HG03097 (cell line): Measurements from ENCODE around the gene IPO11.
A peak's percentile ranks its signal among the peaks of the same experiment; 100 is the strongest.

ENCODE experiments used
- ATAC-seq: cut with Tn5 transposase; IDR thresholded peaks from one replicate; pipeline ENCODE4 v1.9.1; 2021; ENCODE audit not compliant: unreplicated experiment, low FRiP score

Gene IPO11

GRCh38 chr5:62412549-62413329, at the start of gene IPO11:
Gene IPO11 (plus strand): TSS chr5:62412763. CDS start chr5:62437280, 24,517 bp downstream.
- peak; percentile 96 for ATAC-seq

GRCh38 chr5:62369039-62369438, 43.5 kb upstream of the IPO11 start:
- ATAC-seq = no peak

DNA sequence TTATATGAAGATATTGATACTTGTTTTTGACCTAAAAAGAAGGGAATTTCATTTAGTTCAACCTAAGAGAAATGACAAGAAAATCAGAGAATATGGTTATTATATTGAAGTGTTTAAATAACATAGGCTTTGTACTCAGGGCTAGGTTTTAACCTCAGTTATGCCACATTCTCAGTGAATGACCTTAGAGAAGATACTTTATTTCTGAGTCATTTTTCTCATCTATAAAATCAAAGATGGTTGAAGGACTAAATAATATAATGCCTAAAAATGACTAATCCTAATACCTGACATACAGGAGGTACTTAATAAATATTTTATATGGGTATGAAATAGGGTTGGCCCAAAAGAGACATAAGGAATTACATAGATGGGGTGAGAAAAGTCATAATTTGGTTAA, 41.2 kb upstream of the IPO11 start:
- ATAC-seq = no peak

- no peak for ATAC-seq
Observed at GRCh38 chr5:62372600-62372999, 40.0 kb upstream of the IPO11 start.

- no peak for ATAC-seq
Observed at GRCh38 chr5:62373382-62373781, 39.2 kb upstream of the IPO11 start.

- ATAC-seq = no peak
Observed at GRCh38 chr5:62374090-62374489, 38.5 kb upstream of the IPO11 start.

DNA sequence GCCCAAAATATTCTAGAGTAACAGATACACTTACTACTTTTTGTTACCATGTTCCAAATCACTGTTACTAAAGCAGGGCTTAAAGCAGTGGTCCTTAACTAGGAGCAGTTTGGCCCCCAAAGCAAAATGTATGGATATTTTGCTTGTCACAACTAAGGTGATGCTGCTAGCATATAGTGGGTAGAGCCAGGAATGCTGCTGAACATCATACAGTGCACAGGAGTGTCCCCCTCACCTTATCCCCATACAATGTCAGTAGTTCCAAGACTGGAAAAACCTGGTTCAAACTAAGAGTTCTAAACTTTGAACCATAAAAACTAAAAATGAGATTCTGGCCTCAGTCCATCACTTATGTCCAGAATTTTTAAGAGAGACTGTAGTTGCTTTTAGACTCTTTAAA, 36.9 kb upstream of the IPO11 start:
- no peak for ATAC-seq

GRCh38 chr5:62376064-62376463, 36.5 kb upstream of the IPO11 start:
- ATAC-seq = no peak

DNA sequence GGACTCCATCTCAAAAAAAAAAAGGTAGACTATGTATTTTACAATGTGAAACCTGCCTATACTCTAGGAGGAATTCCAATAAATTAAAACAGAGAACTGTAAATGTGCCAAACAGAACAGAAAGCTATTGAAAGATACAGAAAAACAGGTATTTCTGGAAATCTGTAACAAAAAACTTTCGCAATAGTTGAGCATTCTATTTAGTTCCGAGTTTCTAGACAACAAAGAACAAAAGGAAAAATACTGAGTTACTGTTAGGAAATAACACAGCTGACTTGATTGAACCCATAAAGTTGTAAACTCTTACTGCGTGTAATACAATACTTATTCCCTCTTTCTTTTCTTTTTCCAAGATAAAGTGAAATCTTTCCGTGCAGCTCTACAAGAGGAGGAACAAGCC, 27.4 kb upstream of the IPO11 start:
- ATAC-seq = no peak

GRCh38 chr5:62385816-62386400, 26.7 kb upstream of the IPO11 start:
- no peak for ATAC-seq

DNA sequence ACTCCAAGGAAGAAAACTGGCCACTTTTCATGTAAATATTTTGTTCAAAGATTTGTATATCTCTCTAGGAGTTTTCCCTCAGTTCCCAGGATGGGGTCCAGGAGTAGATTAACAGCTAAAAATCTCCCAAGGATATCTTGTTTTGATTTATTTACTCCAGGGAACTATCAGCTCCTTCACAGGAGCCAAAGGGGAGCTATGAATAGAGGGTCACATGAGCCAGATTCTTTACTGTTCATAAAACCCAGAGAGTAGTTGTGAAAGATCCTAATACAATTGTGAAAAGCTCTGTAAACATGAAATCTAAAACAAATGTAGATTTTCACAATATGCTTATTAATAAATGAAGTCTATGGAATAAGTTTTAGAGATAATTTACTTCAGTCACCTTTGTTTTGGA, 25.7 kb upstream of the IPO11 start:
- no peak for ATAC-seq

DNA sequence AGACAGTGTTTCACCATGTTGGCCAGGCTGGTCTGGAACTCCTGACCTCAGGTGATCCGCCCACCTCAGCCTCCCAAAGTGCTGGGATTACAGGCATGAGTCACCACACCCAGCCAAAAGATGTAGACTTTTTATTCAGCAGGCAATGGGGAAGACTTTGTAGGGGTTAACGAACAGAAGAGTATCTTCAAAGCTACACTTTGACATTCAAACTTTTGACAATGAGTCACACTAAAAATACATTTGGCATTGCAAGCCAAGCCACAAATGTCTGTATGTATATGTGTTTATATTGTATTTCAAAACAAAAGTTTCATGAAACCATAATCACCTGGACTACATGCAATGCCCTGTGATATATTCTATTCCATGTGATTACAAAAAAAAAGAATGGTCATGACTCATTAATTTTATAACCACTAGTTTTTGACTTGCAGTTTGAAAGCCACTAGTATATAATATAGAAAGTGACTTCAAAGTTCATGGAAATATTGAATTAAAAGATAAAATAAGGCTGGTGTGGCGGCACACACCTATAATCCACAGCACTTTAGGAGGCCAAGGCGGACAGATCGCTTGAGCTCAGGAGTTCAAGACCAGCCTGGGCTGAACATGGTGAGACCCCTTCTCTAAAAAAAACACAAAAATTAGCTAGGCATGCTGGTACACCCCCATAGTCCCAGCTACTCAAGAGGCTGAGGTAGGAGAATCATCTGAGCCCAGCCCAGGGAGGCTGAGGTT, 17.2 kb upstream of the IPO11 start:
- no peak for ATAC-seq

GRCh38 chr5:62403411-62404250, 8.9 kb upstream of the IPO11 start, which contains the start of gene DIMT1:
Gene DIMT1 (minus strand): TSS chr5:62403905. CDS start chr5:62403772, 133 bp downstream.
- peak; percentile 98 for ATAC-seq

- no peak for ATAC-seq
Observed at GRCh38 chr5:62413711-62414110, 1.1 kb downstream of the IPO11 start.

- no peak for ATAC-seq
Observed at GRCh38 chr5:62418462-62419076, 6.0 kb downstream of the IPO11 start.

DNA sequence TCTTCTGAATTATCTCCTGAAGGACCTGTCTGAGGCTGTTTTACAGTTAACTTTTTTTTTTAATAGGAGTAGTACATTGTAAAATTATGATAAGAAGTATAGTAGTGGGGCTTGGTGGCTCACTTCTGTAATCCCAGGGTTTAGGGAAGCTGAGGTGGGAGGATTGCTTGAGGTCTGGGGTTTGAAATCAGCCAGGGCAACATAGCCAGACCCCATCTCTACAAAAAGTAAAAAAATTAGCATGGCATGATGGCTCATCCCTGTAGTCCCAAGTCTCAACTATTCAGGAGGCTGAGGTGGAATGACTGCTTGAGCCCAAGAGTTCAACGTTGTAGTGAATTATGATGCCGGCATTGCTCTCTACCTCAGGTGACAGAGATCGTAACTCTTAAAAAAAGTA, 7.0 kb downstream of the IPO11 start:
- ATAC-seq = no peak

DNA sequence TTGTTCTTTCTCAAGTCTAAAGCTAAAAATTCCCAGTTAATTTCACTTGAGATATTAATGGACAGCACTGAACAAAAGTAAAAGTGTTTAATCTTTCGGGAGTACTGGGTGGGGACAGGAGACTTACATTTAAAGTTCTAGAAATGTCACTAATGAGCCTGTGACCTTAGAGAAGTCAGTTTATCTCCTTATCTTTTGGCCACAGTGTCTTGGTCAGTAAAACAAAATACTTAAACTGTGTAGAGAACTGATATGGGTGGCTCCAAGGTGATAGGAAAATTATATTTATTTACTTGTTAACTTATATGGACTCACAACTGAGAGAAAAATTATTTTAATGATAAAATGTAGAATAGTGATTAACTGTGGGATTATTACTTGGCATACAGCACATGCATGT, 8.9 kb downstream of the IPO11 start:
- no peak for ATAC-seq

- ATAC-seq = no peak
Observed at GRCh38 chr5:62424763-62425162, 12.2 kb downstream of the IPO11 start.

- ATAC-seq = no peak
Observed at GRCh38 chr5:62431735-62432620, 19.4 kb downstream of the IPO11 start.
